H9 (cell line): Measurements from ENCODE around the gene EML1. TPM values are rescaled to one million over a fixed set of nuclear protein-coding genes. Genes with fewer than 3 reads are reported as not detected.

Experiments used
- DNase-seq: peaks from one replicate; pipeline ENCODE4 v3.0.0-alpha.2; 2017
- H2AFZ ChIP-seq: one replicate; pipeline ENCODE4 v1.6.1; 2013; ENCODE audit warnings: mild to moderate bottlenecking, low read length, control low read depth, moderate library complexity
- H2AK5ac ChIP-seq: 2 replicates; pipeline ENCODE4 v1.6.1; 2013; ENCODE audit warnings: low read length, control low read depth, mixed read lengths; ENCODE audit not compliant: insufficient read length
- H2BK120ac ChIP-seq: one replicate; pipeline ENCODE4 v1.6.1; 2013; ENCODE audit warnings: low read depth, mild to moderate bottlenecking, low read length, control low read depth, inconsistent platforms; ENCODE audit not compliant: poor library complexity, severe bottlenecking
- H2BK12ac ChIP-seq: 2 replicates; pipeline ENCODE4 v1.6.1; 2013; ENCODE audit warnings: low read length, control low read depth, mixed read lengths, low read depth; ENCODE audit not compliant: insufficient read length
- H2BK15ac ChIP-seq: 2 replicates; pipeline ENCODE4 v1.6.1; 2013; ENCODE audit warnings: low read depth, low read length, control low read depth
- H2BK20ac ChIP-seq: one replicate; pipeline ENCODE4 v1.6.1; 2013; ENCODE audit warnings: low read depth, mild to moderate bottlenecking, low read length, control low read depth, inconsistent platforms; ENCODE audit not compliant: poor library complexity, severe bottlenecking
- H2BK5ac ChIP-seq: 2 replicates; pipeline ENCODE4 v1.6.1; 2013; ENCODE audit warnings: low read length, control low read depth, mixed read lengths; ENCODE audit not compliant: insufficient read length
- H3K14ac ChIP-seq: 2 replicates; pipeline ENCODE4 v1.6.1; 2013; ENCODE audit warnings: low read length, control low read depth; ENCODE audit not compliant: insufficient read depth
- H3K18ac ChIP-seq: 2 replicates; pipeline ENCODE4 v1.6.1; 2013; ENCODE audit warnings: low read depth, mild to moderate bottlenecking, mixed read lengths, low read length, control low read depth; ENCODE audit not compliant: insufficient read length
- H3K23ac ChIP-seq: 2 replicates; pipeline ENCODE4 v1.6.1; 2013; ENCODE audit warnings: low read length, control low read depth, mixed read lengths, low read depth; ENCODE audit not compliant: insufficient read length
- H3K23me2 ChIP-seq: 2 replicates; pipeline ENCODE4 v1.6.1; 2013; ENCODE audit warnings: low read depth, mild to moderate bottlenecking, mixed read lengths, low read length, control low read depth; ENCODE audit not compliant: insufficient read length, poor library complexity, severe bottlenecking
- H3K27ac ChIP-seq: 2 replicates; pipeline ENCODE4 v1.5.1; 2013; ENCODE audit warnings: low read length, control low read depth, mixed read lengths, low read depth; ENCODE audit not compliant: insufficient read length
- H3K27me3 ChIP-seq: 2 replicates; pipeline ENCODE4 v1.6.1; 2013; ENCODE audit warnings: low read length, control low read depth, inconsistent platforms; ENCODE audit not compliant: insufficient read depth
- H3K4ac ChIP-seq: 2 replicates; pipeline ENCODE4 v1.6.1; 2013; ENCODE audit warnings: low read depth, mild to moderate bottlenecking, control low read depth, inconsistent platforms, low read length, moderate library complexity
- H3K4me1 ChIP-seq: 2 replicates; pipeline ENCODE4 v1.6.1; 2013; ENCODE audit warnings: low read length, control low read depth, inconsistent platforms; ENCODE audit not compliant: insufficient read depth
- H3K4me2 ChIP-seq: 2 replicates; pipeline ENCODE4 v1.6.1; 2013; ENCODE audit warnings: low read length, control low read depth, mixed read lengths; ENCODE audit not compliant: insufficient read length, insufficient read depth
- H3K56ac ChIP-seq: 2 replicates; pipeline ENCODE4 v1.6.1; 2013; ENCODE audit warnings: low read depth, mild to moderate bottlenecking, mixed read lengths, low read length, control low read depth; ENCODE audit not compliant: insufficient read length
- H3K79me1 ChIP-seq: 2 replicates; pipeline ENCODE4 v1.6.1; 2013; ENCODE audit warnings: low read depth, mild to moderate bottlenecking, moderate library complexity, low read length, control low read depth, inconsistent platforms; ENCODE audit not compliant: insufficient read depth, poor library complexity, severe bottlenecking
- H3K79me2 ChIP-seq: 2 replicates; pipeline ENCODE4 v1.6.1; 2013; ENCODE audit warnings: low read length, control low read depth, inconsistent platforms; ENCODE audit not compliant: insufficient read depth
- H3K9ac ChIP-seq: 2 replicates; pipeline ENCODE4 v1.6.1; 2013; ENCODE audit warnings: low read length, control low read depth, mixed read lengths; ENCODE audit not compliant: insufficient read length; ENCODE audit errors: extremely low read depth
- H3K9me3 ChIP-seq: one replicate; pipeline ENCODE4 v1.6.1; 2013; ENCODE audit warnings: low read depth, low read length, inconsistent platforms; ENCODE audit not compliant: control insufficient read depth
- H3T11ph ChIP-seq: one replicate; pipeline ENCODE4 v1.6.1; 2013; ENCODE audit warnings: mild to moderate bottlenecking, low read length, control low read depth, inconsistent platforms
- H4K20me1 ChIP-seq: one replicate; pipeline ENCODE4 v1.6.1; 2013; ENCODE audit not compliant: control insufficient read depth, insufficient read length, insufficient read depth
- H4K5ac ChIP-seq: 2 replicates; pipeline ENCODE4 v1.6.1; 2013; ENCODE audit warnings: low read depth, mild to moderate bottlenecking, mixed read lengths, low read length, control low read depth; ENCODE audit not compliant: insufficient read length
- H4K8ac ChIP-seq: replicated peaks from 2 replicates; pipeline ENCODE4 v1.6.1; 2013; ENCODE audit warnings: low read length, control low read depth, mixed read lengths, low read depth; ENCODE audit not compliant: insufficient read length
- H4K91ac ChIP-seq: 2 replicates; pipeline ENCODE4 v1.6.1; 2013; ENCODE audit warnings: low read depth, mild to moderate bottlenecking, moderate library complexity, mixed read lengths, low read length, control low read depth; ENCODE audit not compliant: insufficient read length
- H3K27ac Mint-ChIP-seq, 3 experiments: 2 replicates in 2 of 3; 3 replicates in 1 of 3; pipeline ENCODE4 v1.8.0; 2020 to 2021; ENCODE audit warnings: mixed read lengths in 3 of 3, mild to moderate bottlenecking in 1 of 3, moderate library complexity in 1 of 3
- H3K27me3 Mint-ChIP-seq: 2 replicates; pipeline ENCODE4 v1.8.0; 2021; ENCODE audit warnings: low read depth, mild to moderate bottlenecking, moderate library complexity, mixed read lengths
- H3K36me3 Mint-ChIP-seq, 3 experiments: 2 replicates in 2 of 3; 3 replicates in 1 of 3; pipeline ENCODE4 v1.8.0; 2020 to 2021; ENCODE audit warnings: low read depth in 3 of 3, mixed read lengths in 3 of 3; ENCODE audit not compliant: insufficient read depth in 1 of 3
- H3K4me1 Mint-ChIP-seq, 2 experiments: 2 replicates each; pipeline ENCODE4 v1.8.0; 2020; ENCODE audit warnings: mixed read lengths in 2 of 2
- H3K4me3 Mint-ChIP-seq, 2 experiments: 2 replicates in 1 of 2; 3 replicates in 1 of 2; pipeline ENCODE4 v1.8.0; 2020 to 2021; ENCODE audit warnings: mild to moderate bottlenecking in 2 of 2, mixed read lengths in 2 of 2, moderate library complexity in 1 of 2
- H3K9me3 Mint-ChIP-seq, 2 experiments: 2 replicates in 1 of 2; 3 replicates in 1 of 2; pipeline ENCODE4 v1.8.0; 2020; ENCODE audit warnings: mild to moderate bottlenecking in 2 of 2, mixed read lengths in 2 of 2, moderate library complexity in 1 of 2
- CTCF ChIP-seq: fragments of 200-600 bp; sonication (generic); conservative IDR thresholded peaks from 3 replicates; pipeline ENCODE4 v1.8.0; 2021; ENCODE audit warnings: antibody characterized with exemption, mild to moderate bottlenecking
- WGBS: extraction: QIAGEN DNeasy Blood & Tissue Kit; methylation state at CpG from one replicate; pipeline ENCODE4 v1.1.7; 2013; ENCODE audit warnings: missing lambda C conversion rate, low lambda C conversion rate, mixed read lengths; ENCODE audit not compliant: insufficient read length; ENCODE audit errors: extremely low coverage; 5-methylcytosine and 5-hydroxymethylcytosine counted together
- total RNA-seq: library from RNA; stranded (reverse); gene quantifications from 2 replicates; pipeline ENCODE4 v1.2.1, GENCODE V29; 2021

The EML1 gene
- total RNA-seq, 1 experiment from 2014 or later, result 16.7 TPM

- no peak for DNase-seq
- H3K27ac Mint-ChIP-seq, result peak overlapping the region in 2 of 3 experiments; percentile 21 to 90; a peak in 4 of 7 replicates
Measured at GRCh38 chr14:99758872-99759545, 34.2 kb upstream of the EML1 start.

More at GRCh38 chr14:99758872-99759545, 34.2 kb upstream of the EML1 start:
- Histone ChIP-seq H3K9ac (no peak overlapping the region), H4K8ac (no peak overlapping the region), H2AFZ (no peak overlapping the region), H4K20me1 (no peaks in the 10 kb centered on the region), H2BK20ac (no peak overlapping the region), H2BK15ac (no peak overlapping the region), H3K56ac (no peak overlapping the region), H3K14ac (no peak overlapping the region), H3K79me1 (no peaks in the 10 kb centered on the region), H4K5ac (no peak overlapping the region), H3K4ac (no peak overlapping the region), H2BK120ac (no peak overlapping the region), H2BK5ac (no peak overlapping the region), H3K18ac (no peak overlapping the region), H3K9me3 (no peaks in the 10 kb centered on the region), H2BK12ac (no peak overlapping the region), H3K27me3 (no peaks in the 10 kb centered on the region), H3K4me1 (peaks cover 5% of the 10 kb centered on the region; the same call in 1 of the 2 replicates), H3K79me2 (no peaks in the 10 kb centered on the region), H3K23me2 (no peaks in the 10 kb centered on the region), H3K27ac (no peak overlapping the region), H3T11ph (no peak overlapping the region), H3K23ac (no peak overlapping the region), H2AK5ac (no peak overlapping the region), H3K4me2 (no peak overlapping the region), H4K91ac (no peak overlapping the region)
- Mint-ChIP-seq H3K9me3 (peaks cover 3 to 4% of the 10 kb centered on the region in 2 experiments; a peak in 3 of 5 replicates), H3K4me3 (peak overlapping the region in 1 of 2 experiments; percentile 14; a peak in 1 of 5 replicates), H3K27me3 (peaks cover 2% of the 10 kb centered on the region), H3K36me3 (peaks cover 0 to 4% (median 0%) of the 10 kb centered on the region in 3 experiments; a peak in 1 of 7 replicates), H3K4me1 (peaks cover 27 to 28% of the 10 kb centered on the region in 2 experiments)
- WGBS, result no CpG with 5 or more reads among the region's 7 CpGs
- no peak for TF ChIP-seq CTCF
